ENCODE measurements around the gene KRTAP4-8. TPM values are rescaled to one million over a fixed set of nuclear protein-coding genes. Genes with fewer than 3 reads are reported as not detected.

The KRTAP4-8 gene
- total and polyA plus RNA-seq, 2 experiments from 2014 or later, result not detected

GRCh38 chr17:41052566-41052965, 45.4 kb downstream of the KRTAP4-8 start:
- no peaks in the 10 kb centered on the region for H3K79me2 ChIP-seq
- DNase-seq (ENCODE audit: low spot score), result no peak
- no peak overlapping the region for H3K4me3 ChIP-seq
- no peaks in the 10 kb centered on the region for H3K9me2 ChIP-seq (replicated peaks; ENCODE audit: insufficient read depth)
- H3K27me3 ChIP-seq, result no peaks in the 10 kb centered on the region
- no peak overlapping the region for H2AFZ ChIP-seq
- H3K4me2 ChIP-seq, result no peak overlapping the region
- TF ChIP-seq, protein P1, sequence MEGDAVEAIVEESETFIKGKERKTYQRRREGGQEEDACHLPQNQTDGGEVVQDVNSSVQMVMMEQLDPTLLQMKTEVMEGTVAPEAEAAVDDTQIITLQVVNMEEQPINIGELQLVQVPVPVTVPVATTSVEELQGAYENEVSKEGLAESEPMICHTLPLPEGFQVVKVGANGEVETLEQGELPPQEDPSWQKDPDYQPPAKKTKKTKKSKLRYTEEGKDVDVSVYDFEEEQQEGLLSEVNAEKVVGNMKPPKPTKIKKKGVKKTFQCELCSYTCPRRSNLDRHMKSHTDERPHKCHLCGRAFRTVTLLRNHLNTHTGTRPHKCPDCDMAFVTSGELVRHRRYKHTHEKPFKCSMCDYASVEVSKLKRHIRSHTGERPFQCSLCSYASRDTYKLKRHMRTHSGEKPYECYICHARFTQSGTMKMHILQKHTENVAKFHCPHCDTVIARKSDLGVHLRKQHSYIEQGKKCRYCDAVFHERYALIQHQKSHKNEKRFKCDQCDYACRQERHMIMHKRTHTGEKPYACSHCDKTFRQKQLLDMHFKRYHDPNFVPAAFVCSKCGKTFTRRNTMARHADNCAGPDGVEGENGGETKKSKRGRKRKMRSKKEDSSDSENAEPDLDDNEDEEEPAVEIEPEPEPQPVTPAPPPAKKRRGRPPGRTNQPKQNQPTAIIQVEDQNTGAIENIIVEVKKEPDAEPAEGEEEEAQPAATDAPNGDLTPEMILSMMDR (IDR thresholded peaks at IDR 0.05; ENCODE audit: poor library complexity), result no peak
- no peak for TF ChIP-seq EZH2 (IDR thresholded peaks at IDR 0.05; ENCODE audit: borderline replicate concordance)
- no peak for TF ChIP-seq EZH2phosphoT487 (IDR thresholded peaks at IDR 0.05; ENCODE audit: low read depth, severe bottlenecking, unreplicated experiment)
- H3K36me3 ChIP-seq (replicated peaks; ENCODE audit: insufficient read depth, low read depth), result no peaks in the 10 kb centered on the region
- no peaks in the 10 kb centered on the region for H3K9me3 ChIP-seq (ENCODE audit: low read depth)
- no peak overlapping the region for H3K27ac ChIP-seq
- peaks cover 11% of the 10 kb centered on the region for H3K4me1 ChIP-seq (ENCODE audit: insufficient read depth)
- no peaks in the 10 kb centered on the region for H4K20me1 ChIP-seq (ENCODE audit: insufficient read depth, poor library complexity, severe bottlenecking)

DNA sequence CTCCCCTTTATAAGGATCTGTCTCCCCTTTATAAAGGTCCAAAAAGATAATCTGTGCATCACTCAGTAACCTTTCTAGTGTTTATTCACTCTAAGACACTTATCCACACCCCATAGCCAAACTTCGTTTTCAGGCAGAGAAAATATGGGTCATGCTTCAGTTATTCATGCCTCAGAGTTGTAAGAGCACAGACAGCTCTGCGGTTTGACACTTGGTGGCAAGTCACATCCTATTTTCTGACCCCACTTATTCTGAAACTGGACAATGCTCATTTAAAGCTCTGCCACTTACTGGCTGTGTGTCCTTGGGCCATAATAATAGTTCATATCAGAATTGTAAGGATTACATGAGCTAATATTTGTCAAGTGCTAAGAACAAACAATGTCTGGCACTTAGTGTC, 48.8 kb downstream of the KRTAP4-8 start:
- Histone ChIP-seq H3K4me2 (no peak overlapping the region), H3K9me2 (replicated peaks; ENCODE audit: insufficient read depth) (no peaks in the 10 kb centered on the region), H3K9me3 (ENCODE audit: low read depth) (no peaks in the 10 kb centered on the region), H3K27ac (peak overlapping the region; percentile 15), H3K27me3 (no peaks in the 10 kb centered on the region), H3K4me3 (no peak overlapping the region), H3K36me3 (replicated peaks; ENCODE audit: insufficient read depth, low read depth) (no peaks in the 10 kb centered on the region), H3K79me2 (no peaks in the 10 kb centered on the region), H4K20me1 (ENCODE audit: insufficient read depth, poor library complexity, severe bottlenecking) (no peaks in the 10 kb centered on the region), H3K4me1 (ENCODE audit: insufficient read depth) (peaks cover 11% of the 10 kb centered on the region), H2AFZ (no peak overlapping the region)
- TF ChIP-seq EZH2phosphoT487 (IDR thresholded peaks at IDR 0.05; ENCODE audit: low read depth, severe bottlenecking, unreplicated experiment) (no peak), EZH2 (IDR thresholded peaks at IDR 0.05; ENCODE audit: borderline replicate concordance) (no peak)
- TF ChIP-seq, protein P1 (IDR thresholded peaks at IDR 0.05; ENCODE audit: poor library complexity), result no peak
- no peak for DNase-seq (ENCODE audit: low spot score)
- 52% methylated on average over 2 of the region's 2 CpGs for WGBS (ENCODE audit: low lambda C conversion rate, missing lambda C conversion rate)

DNA sequence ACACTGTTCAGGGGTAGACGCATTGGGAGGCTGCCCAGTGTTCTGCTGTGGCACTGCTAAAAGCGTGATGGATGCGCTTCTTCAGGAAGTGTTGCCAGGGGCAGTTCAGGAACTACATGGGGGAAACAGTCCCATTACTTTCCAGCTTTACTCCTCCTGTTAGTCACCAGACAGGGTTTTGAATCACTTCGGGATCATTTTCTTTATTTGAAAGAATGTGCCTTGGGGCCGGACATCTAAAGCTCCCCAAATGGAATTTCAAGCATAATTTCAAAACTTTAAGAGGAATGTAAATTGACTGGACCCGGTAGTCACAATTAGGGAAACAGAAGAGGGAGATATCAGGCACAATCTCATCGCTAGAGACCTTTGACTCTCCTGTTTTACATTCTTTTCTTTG, 49.5 kb downstream of the KRTAP4-8 start:
- no peak overlapping the region for H3K4me2 ChIP-seq
- H2AFZ ChIP-seq, result no peak overlapping the region
- H3K4me1 ChIP-seq (ENCODE audit: insufficient read depth), result peaks cover 11% of the 10 kb centered on the region
- TF ChIP-seq EZH2 (IDR thresholded peaks at IDR 0.05; ENCODE audit: borderline replicate concordance), result no peak
- TF ChIP-seq, protein P1 (IDR thresholded peaks at IDR 0.05; ENCODE audit: poor library complexity), result no peak
- TF ChIP-seq EZH2phosphoT487 (IDR thresholded peaks at IDR 0.05; ENCODE audit: low read depth, severe bottlenecking, unreplicated experiment), result no peak
- no peaks in the 10 kb centered on the region for H3K79me2 ChIP-seq
- no peak for DNase-seq (ENCODE audit: low spot score)
- H3K27me3 ChIP-seq, result no peaks in the 10 kb centered on the region
- H4K20me1 ChIP-seq (ENCODE audit: insufficient read depth, poor library complexity, severe bottlenecking), result no peaks in the 10 kb centered on the region
- peak overlapping the region; percentile 15 for H3K27ac ChIP-seq
- no peak overlapping the region for H3K4me3 ChIP-seq
- H3K9me2 ChIP-seq (replicated peaks; ENCODE audit: insufficient read depth), result no peaks in the 10 kb centered on the region
- WGBS (ENCODE audit: low lambda C conversion rate, missing lambda C conversion rate), result 34% methylated on average over 7 of the region's 7 CpGs
- H3K36me3 ChIP-seq (replicated peaks; ENCODE audit: insufficient read depth, low read depth), result no peaks in the 10 kb centered on the region
- no peaks in the 10 kb centered on the region for H3K9me3 ChIP-seq (ENCODE audit: low read depth)

Other genes starting within 250 kb of the KRTAP4-8 start
Only the 30 nearest of the 38 such genes appear.
- 1.0 TPM in 1 of 2 replicates, not detected in the other for gene KRT39, start 131.2 kb downstream of the KRTAP4-8 start, total RNA-seq
- gene KRT39, start 131.2 kb downstream of the KRTAP4-8 start, polyA plus RNA-seq, result not detected in 2 replicates
- 0.33 TPM in 1 of 2 replicates, not detected in the other for gene KRT40, start 113.8 kb downstream of the KRTAP4-8 start, total RNA-seq
- gene KRT40, start 113.8 kb downstream of the KRTAP4-8 start, polyA plus RNA-seq, result 0.19 TPM in 1 of 2 replicates, not detected in the other
- not detected in 2 replicates for gene KRTAP3-3, start 104.0 kb downstream of the KRTAP4-8 start, total RNA-seq
- gene KRTAP3-3, start 104.0 kb downstream of the KRTAP4-8 start, polyA plus RNA-seq, result not detected in 2 replicates
- not detected in 2 replicates for gene KRTAP3-2, start 98.2 kb downstream of the KRTAP4-8 start, total RNA-seq
- not detected in 2 replicates for gene KRTAP3-2, start 98.2 kb downstream of the KRTAP4-8 start, polyA plus RNA-seq
- gene KRTAP3-1, start 89.0 kb downstream of the KRTAP4-8 start, total RNA-seq, result not detected in 2 replicates
- gene KRTAP3-1, start 89.0 kb downstream of the KRTAP4-8 start, polyA plus RNA-seq, result 2.7 and 3.4 TPM in 2 replicates
- not detected in 2 replicates for gene KRTAP1-5, start 70.9 kb downstream of the KRTAP4-8 start, total RNA-seq
- gene KRTAP1-5, start 70.9 kb downstream of the KRTAP4-8 start, polyA plus RNA-seq, result 0.44 TPM in 1 of 2 replicates, not detected in the other
- not detected in 2 replicates for gene KRTAP1-4, start 67.9 kb downstream of the KRTAP4-8 start, total RNA-seq
- gene KRTAP1-4, start 67.9 kb downstream of the KRTAP4-8 start, polyA plus RNA-seq, result not detected in 2 replicates
- gene KRTAP1-3, start 63.3 kb downstream of the KRTAP4-8 start, total RNA-seq, result not detected in 2 replicates
- gene KRTAP1-3, start 63.3 kb downstream of the KRTAP4-8 start, polyA plus RNA-seq, result not detected in 2 replicates
- gene KRTAP1-1, start 56.7 kb downstream of the KRTAP4-8 start, total RNA-seq, result not detected in 2 replicates
- gene KRTAP1-1, start 56.7 kb downstream of the KRTAP4-8 start, polyA plus RNA-seq, result not detected in 2 replicates
- gene KRTAP2-1, start 50.8 kb downstream of the KRTAP4-8 start, total RNA-seq, result not detected in 2 replicates
- not detected in 2 replicates for gene KRTAP2-1, start 50.8 kb downstream of the KRTAP4-8 start, polyA plus RNA-seq
- not detected in 2 replicates for gene KRTAP2-2, start 42.9 kb downstream of the KRTAP4-8 start, total RNA-seq
- not detected in 2 replicates for gene KRTAP2-2, start 42.9 kb downstream of the KRTAP4-8 start, polyA plus RNA-seq
- gene KRTAP2-3, start 38.0 kb downstream of the KRTAP4-8 start, total RNA-seq, result not detected in 2 replicates
- not detected in 2 replicates for gene KRTAP2-3, start 38.0 kb downstream of the KRTAP4-8 start, polyA plus RNA-seq
- not detected in 2 replicates for gene KRTAP2-4, start 32.3 kb downstream of the KRTAP4-8 start, total RNA-seq
- not detected in 2 replicates for gene KRTAP2-4, start 32.3 kb downstream of the KRTAP4-8 start, polyA plus RNA-seq
- not detected in 2 replicates for gene KRTAP4-7, start 14.0 kb downstream of the KRTAP4-8 start, total RNA-seq
- not detected in 2 replicates for gene KRTAP4-7, start 14.0 kb downstream of the KRTAP4-8 start, polyA plus RNA-seq
- not detected in 2 replicates for gene KRTAP4-16, start 4.1 kb upstream of the KRTAP4-8 start, total RNA-seq
- gene KRTAP4-16, start 4.1 kb upstream of the KRTAP4-8 start, polyA plus RNA-seq, result not detected in 2 replicates
- not detected in 2 replicates for gene KRTAP4-9, start 7.2 kb upstream of the KRTAP4-8 start, total RNA-seq
- not detected in 2 replicates for gene KRTAP4-9, start 7.2 kb upstream of the KRTAP4-8 start, polyA plus RNA-seq
- gene KRTAP4-11, start 20.2 kb upstream of the KRTAP4-8 start, total RNA-seq, result not detected in 2 replicates
- gene KRTAP4-11, start 20.2 kb upstream of the KRTAP4-8 start, polyA plus RNA-seq, result not detected in 2 replicates
- not detected in 2 replicates for gene KRTAP4-12, start 26.0 kb upstream of the KRTAP4-8 start, total RNA-seq
- not detected in 2 replicates for gene KRTAP4-12, start 26.0 kb upstream of the KRTAP4-8 start, polyA plus RNA-seq
- gene KRTAP4-6, start 42.4 kb upstream of the KRTAP4-8 start, total RNA-seq, result not detected in 2 replicates
- gene KRTAP4-6, start 42.4 kb upstream of the KRTAP4-8 start, polyA plus RNA-seq, result not detected in 2 replicates
- gene KRTAP4-5, start 51.7 kb upstream of the KRTAP4-8 start, total RNA-seq, result not detected in 2 replicates
- not detected in 2 replicates for gene KRTAP4-5, start 51.7 kb upstream of the KRTAP4-8 start, polyA plus RNA-seq
- not detected in 2 replicates for gene KRTAP4-4, start 62.6 kb upstream of the KRTAP4-8 start, total RNA-seq
- gene KRTAP4-4, start 62.6 kb upstream of the KRTAP4-8 start, polyA plus RNA-seq, result not detected in 2 replicates
- gene KRTAP4-3, start 70.1 kb upstream of the KRTAP4-8 start, total RNA-seq, result not detected in 2 replicates
- gene KRTAP4-3, start 70.1 kb upstream of the KRTAP4-8 start, polyA plus RNA-seq, result not detected in 2 replicates
- not detected in 2 replicates for gene KRTAP4-2, start 80.1 kb upstream of the KRTAP4-8 start, total RNA-seq
- gene KRTAP4-2, start 80.1 kb upstream of the KRTAP4-8 start, polyA plus RNA-seq, result not detected in 2 replicates
- not detected in 2 replicates for gene KRTAP4-1, start 86.8 kb upstream of the KRTAP4-8 start, total RNA-seq
- not detected in 2 replicates for gene KRTAP4-1, start 86.8 kb upstream of the KRTAP4-8 start, polyA plus RNA-seq
- gene KRTAP9-1, start 91.7 kb upstream of the KRTAP4-8 start, total RNA-seq, result not detected in 2 replicates
- not detected in 2 replicates for gene KRTAP9-1, start 91.7 kb upstream of the KRTAP4-8 start, polyA plus RNA-seq
- gene KRTAP9-2, start 128.5 kb upstream of the KRTAP4-8 start, total RNA-seq, result not detected in 2 replicates
- gene KRTAP9-2, start 128.5 kb upstream of the KRTAP4-8 start, polyA plus RNA-seq, result not detected in 2 replicates
- gene KRTAP9-3, start 134.3 kb upstream of the KRTAP4-8 start, total RNA-seq, result not detected in 2 replicates
- not detected in 2 replicates for gene KRTAP9-3, start 134.3 kb upstream of the KRTAP4-8 start, polyA plus RNA-seq
- gene KRTAP9-8, start 139.9 kb upstream of the KRTAP4-8 start, total RNA-seq, result not detected in 2 replicates
- gene KRTAP9-8, start 139.9 kb upstream of the KRTAP4-8 start, polyA plus RNA-seq, result not detected in 2 replicates
- gene KRTAP9-4, start 151.5 kb upstream of the KRTAP4-8 start, total RNA-seq, result not detected in 2 replicates
- gene KRTAP9-4, start 151.5 kb upstream of the KRTAP4-8 start, polyA plus RNA-seq, result not detected in 2 replicates
- gene KRTAP9-9, start 157.2 kb upstream of the KRTAP4-8 start, total RNA-seq, result not detected in 2 replicates
- gene KRTAP9-9, start 157.2 kb upstream of the KRTAP4-8 start, polyA plus RNA-seq, result not detected in 2 replicates